ENCODE data around the gene ANKRD33B. TPM values are rescaled to one million over a fixed set of nuclear protein-coding genes. Genes with fewer than 3 reads are reported as not detected.

ANKRD33B gene
- total RNA-seq, 1 experiment from 2014 or later, result 6.9 TPM

- Histone ChIP-seq H4K5ac (ENCODE audit: insufficient read length, low read depth, low read length) (no peak overlapping the region), H3K79me2 (ENCODE audit: insufficient read depth, low read length) (no peaks in the 10 kb centered on the region), H3K9me3 (ENCODE audit: control insufficient read depth, low read depth, low read length) (no peaks in the 10 kb centered on the region), H3K23me2 (ENCODE audit: insufficient read length, low read depth, low read length, poor library complexity, severe bottlenecking) (no peaks in the 10 kb centered on the region), H4K91ac (ENCODE audit: insufficient read length, low read depth, low read length) (no peak overlapping the region), H3K79me1 (ENCODE audit: insufficient read depth, low read depth, low read length, poor library complexity, severe bottlenecking) (no peaks in the 10 kb centered on the region), H3K4me2 (ENCODE audit: insufficient read depth, insufficient read length, low read length) (no peak overlapping the region), H3K18ac (ENCODE audit: insufficient read length, low read depth, low read length) (no peak overlapping the region), H3K4ac (ENCODE audit: low read depth, low read length) (no peak overlapping the region), H2AK5ac (ENCODE audit: insufficient read length, low read length) (no peak overlapping the region), H2BK5ac (ENCODE audit: insufficient read length, low read length) (no peak overlapping the region), H2BK12ac (ENCODE audit: insufficient read length, low read depth, low read length) (no peak overlapping the region), H2BK15ac (ENCODE audit: low read depth, low read length) (no peak overlapping the region), H2AFZ (ENCODE audit: low read length) (no peak overlapping the region), H3K9ac (ENCODE audit: extremely low read depth, insufficient read length, low read length) (no peak overlapping the region), H3K14ac (ENCODE audit: insufficient read depth, low read length) (no peak overlapping the region), H3K23ac (ENCODE audit: insufficient read length, low read depth, low read length) (no peak overlapping the region), H3K27ac (ENCODE audit: insufficient read length, low read depth, low read length) (no peak overlapping the region), H3K27me3 (ENCODE audit: insufficient read depth, low read length) (no peaks in the 10 kb centered on the region), H2BK120ac (ENCODE audit: low read depth, low read length, poor library complexity, severe bottlenecking) (no peak overlapping the region), H4K8ac (replicated peaks; ENCODE audit: insufficient read length, low read depth, low read length) (no peak overlapping the region), H2BK20ac (ENCODE audit: low read depth, low read length, poor library complexity, severe bottlenecking) (no peak overlapping the region), H3T11ph (ENCODE audit: low read length) (no peak overlapping the region), H3K4me1 (ENCODE audit: insufficient read depth, low read length) (no peaks in the 10 kb centered on the region), H4K20me1 (ENCODE audit: control insufficient read depth, insufficient read depth, insufficient read length) (no peaks in the 10 kb centered on the region), H3K56ac (ENCODE audit: insufficient read length, low read depth, low read length) (no peak overlapping the region)
- Mint-ChIP-seq H3K36me3 (ENCODE audit: insufficient read depth in 1 of 3, low read depth in 3 of 3) (no peaks in the 10 kb centered on the region), H3K27ac (no peak overlapping the region), H3K4me1 (peaks cover 9 to 25% of the 10 kb centered on the region in 2 experiments), H3K27me3 (ENCODE audit: low read depth) (peaks cover 45% of the 10 kb centered on the region), H3K4me3 (no peak overlapping the region), H3K9me3 (no peaks in the 10 kb centered on the region)
- TF ChIP-seq CTCF (conservative IDR thresholded peaks at IDR 0.05), result no peak
- no peak for DNase-seq
- no CpG with 5 or more reads among the region's 4 CpGs for WGBS (ENCODE audit: extremely low coverage, insufficient read length, low lambda C conversion rate)
Observed at GRCh38 chr5:10537624-10538023, 26.2 kb upstream of the ANKRD33B start.
